HG03045 (cell line): ENCODE results near the gene PRDM11.

Experiments used
- ATAC-seq: cut with Tn5 transposase; IDR thresholded peaks from one replicate; pipeline ENCODE4 v1.9.1; 2021; ENCODE audit warnings: mild to moderate bottlenecking, moderate library complexity; ENCODE audit not compliant: unreplicated experiment

Gene PRDM11

DNA sequence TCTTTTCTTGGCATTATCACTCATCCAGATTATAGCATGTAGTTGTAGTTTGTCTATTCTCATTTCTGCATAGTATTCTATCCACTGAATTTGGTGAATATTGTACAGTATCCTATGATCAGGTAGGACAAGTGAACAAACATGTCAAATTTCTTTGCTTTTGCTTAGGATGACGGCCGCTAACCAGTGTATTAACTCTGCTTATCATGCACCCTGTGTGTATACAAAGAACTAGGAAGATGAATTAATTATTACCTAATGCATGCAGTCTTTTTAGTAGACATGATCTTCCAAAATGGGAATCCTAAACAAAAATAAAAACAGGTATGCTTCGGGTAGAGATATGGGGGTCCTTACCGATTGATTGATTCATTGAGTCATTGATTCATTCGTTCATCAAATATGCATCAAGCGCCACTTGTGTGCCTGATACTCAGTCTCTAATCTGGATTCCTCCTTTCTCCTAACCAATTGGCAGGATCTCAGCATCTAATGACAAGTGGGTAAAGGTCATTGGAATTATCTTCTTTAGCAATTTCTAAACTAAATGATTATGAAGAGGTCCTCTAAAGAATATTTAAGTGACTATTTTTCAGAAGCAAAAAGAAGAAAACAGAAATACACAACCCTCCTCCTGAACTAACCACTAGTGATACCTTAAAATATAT, 27.9 kb downstream of the PRDM11 start:
- no peak for ATAC-seq

GRCh38 chr11:45174963-45175362, 28.5 kb downstream of the PRDM11 start:
- ATAC-seq, result no peak

- no peak for ATAC-seq
Measured at GRCh38 chr11:45176996-45177395, 30.6 kb downstream of the PRDM11 start.

- no peak for ATAC-seq
Measured at GRCh38 chr11:45178223-45178622, 31.8 kb downstream of the PRDM11 start.

DNA sequence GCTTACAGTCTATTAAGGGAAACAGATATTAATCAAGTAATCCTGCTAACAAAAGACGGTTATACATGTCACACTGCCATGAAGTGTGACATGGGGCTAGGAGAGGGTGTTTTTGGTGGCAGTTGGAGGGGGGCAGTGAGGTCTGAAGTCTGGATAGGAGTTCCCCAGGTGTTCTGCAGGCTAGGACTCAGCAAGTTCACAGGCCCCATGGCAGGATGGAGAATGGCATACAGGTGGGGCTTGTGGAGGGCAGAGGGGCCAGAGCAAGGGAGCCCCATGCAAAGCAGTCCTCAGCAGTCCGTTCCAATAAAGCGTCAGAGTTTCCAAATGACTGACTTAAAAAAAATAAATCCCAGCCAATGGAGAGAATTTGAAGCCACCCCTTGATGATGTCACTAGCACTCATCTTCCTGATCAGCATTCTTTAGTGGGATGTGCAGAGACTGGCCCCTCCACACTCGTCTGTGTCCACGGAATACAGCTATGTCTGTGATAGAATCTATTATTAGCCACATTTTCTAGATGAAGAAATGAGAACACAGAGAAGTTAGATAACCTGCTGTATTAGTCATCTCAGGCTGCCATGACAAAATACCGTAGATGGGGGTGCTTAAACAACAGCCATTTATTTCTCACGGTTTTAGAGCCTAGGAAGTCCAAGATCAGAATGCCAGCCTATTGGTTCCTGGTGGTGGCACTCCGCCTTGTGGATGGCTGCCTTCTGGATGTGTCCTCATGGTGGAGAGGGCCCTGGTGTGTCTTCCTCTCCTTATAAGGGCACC, 32.6 kb downstream of the PRDM11 start:
- no peak for ATAC-seq

DNA sequence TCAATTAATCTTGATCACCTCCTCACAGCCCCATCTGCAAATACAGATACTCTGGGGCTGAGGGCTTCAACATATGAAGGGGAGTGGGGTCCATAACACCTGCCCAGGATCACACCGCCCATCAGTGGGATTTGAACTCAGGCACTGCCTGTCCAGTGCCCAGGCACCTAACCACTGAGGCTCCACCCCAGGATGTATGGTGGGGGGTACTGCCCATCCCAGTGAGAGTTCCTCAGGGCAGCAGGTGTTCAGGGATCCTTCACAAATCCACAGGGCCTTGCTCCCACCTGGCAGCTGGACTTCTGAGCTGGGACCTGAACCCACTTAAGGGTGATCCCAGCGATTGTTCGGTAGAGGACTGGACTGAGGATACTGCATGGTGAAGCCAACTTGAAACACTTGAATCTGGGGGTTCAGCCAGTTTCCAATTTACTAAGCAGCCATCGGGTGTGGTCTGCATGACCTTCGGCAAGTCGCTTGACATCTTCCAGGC, 33.3 kb downstream of the PRDM11 start:
- no peak for ATAC-seq

DNA sequence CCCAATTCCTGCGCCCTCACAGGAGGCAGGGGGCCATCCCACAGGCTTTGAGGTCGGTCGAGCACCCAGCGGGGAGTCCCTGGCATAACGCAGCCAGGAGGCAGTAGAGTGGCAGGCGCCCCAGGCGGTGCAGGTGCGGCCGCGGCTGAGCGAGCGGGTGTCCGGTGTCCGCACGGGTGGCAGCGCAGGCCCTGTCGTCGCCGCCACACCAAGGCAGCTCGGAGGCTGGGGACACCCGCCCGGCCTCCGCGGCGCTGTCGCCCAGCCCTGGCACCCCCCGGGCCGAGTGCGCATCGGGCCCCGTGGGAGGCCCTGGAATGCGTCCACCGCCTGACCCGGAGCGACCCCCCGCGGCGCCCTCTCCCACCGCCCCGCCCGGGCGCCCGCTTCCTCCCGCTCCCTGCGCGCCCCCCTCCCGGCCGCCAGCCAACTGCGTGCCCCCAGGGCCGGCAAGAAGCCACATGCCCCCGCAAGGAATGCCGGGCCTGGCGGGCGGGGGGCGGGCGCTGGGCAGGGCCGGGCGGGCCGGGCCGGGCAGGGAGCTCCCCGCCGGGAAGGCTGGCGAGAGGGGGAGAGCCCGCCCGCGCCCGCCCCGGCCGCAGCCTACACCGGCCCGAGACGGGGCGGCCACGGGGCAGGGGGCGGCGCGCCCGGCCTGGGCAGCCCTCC, 33.9 kb downstream of the PRDM11 start:
- no peak for ATAC-seq

- ATAC-seq, result no peak
Measured at GRCh38 chr11:45180848-45181192, 34.4 kb downstream of the PRDM11 start.

DNA sequence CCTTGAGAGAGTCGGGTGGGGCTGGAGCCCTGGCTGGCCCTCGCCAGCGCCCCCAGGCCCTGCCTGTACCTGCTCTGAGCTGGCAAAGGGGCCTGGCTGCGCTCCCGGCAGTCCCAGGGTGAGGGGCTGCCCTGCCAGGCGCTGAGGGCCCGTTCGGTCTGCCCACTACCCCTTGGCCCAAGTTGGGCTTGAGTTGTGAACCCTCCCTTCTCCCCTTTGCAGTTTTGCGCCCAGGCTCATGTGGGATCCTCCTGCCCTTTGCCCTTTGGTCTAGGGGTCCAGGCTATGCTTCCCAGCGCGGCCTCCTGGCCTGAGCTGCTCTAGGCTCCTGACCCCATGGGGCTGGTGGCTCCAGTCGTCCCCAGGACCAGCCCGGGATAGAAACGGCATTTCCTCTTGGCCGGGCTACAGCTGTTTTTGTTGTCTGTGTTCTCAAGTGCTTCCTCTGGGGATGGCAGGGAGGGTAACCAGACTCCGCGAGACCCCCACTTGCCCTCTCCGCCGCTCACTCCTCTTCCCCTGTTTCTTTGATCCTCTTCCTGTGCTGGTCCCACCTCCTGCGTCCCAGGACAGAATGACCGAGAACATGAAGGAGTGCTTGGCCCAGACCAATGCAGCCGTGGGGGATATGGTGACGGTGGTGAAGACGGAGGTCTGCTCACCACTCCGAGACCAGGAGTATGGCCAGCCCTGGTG, 34.9 kb downstream of the PRDM11 start:
- no peak for ATAC-seq

GRCh38 chr11:45181889-45182550, 35.6 kb downstream of the PRDM11 start:
- ATAC-seq, result no peak

- ATAC-seq, result no peak
Measured at GRCh38 chr11:45182902-45183301, 36.5 kb downstream of the PRDM11 start.

- ATAC-seq, result no peak
Measured at GRCh38 chr11:45184640-45185039, 38.2 kb downstream of the PRDM11 start.

GRCh38 chr11:45185228-45185729, 38.8 kb downstream of the PRDM11 start:
- no peak for ATAC-seq

DNA sequence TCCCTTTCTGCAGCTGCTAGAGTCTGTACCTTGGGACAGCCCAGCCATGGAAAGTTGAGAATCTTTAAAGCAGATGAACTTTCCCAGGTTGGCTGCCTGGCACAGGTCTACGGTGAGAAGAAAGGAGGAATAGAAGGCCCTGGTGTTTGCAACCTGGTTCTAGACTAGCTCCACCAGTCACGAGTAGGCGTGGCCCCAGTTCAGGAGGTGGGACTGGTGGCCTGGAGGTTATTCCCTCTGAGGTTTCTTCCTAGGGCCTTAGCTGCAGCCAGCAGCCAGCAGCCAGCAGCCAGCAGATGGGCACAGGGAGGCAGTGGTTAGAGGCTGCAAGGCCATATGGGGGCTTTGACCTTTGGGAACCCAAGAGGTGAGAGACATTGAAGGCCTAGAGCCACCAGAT, 40.9 kb downstream of the PRDM11 start:
- no peak for ATAC-seq

DNA sequence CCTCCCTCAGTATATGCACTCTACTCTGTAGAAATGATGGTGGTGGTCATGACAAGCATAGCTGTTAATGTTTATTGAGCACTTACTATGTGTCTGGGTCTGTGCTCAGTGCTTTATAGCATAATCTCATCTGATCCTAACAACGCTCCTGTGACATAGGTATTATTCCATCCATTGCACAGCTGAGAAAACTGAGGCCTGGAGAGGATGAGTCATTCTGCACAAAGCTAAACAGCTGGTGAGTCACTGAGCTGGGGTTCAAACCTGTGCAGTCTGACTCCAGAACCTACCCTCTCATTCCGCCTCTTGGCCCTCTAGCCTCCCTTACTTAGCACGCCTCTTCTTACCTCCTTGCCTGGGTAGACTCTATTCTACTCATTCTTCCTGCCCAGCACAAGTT, 41.7 kb downstream of the PRDM11 start:
- no peak for ATAC-seq

GRCh38 chr11:45189230-45189629, 42.8 kb downstream of the PRDM11 start:
- no peak for ATAC-seq

DNA sequence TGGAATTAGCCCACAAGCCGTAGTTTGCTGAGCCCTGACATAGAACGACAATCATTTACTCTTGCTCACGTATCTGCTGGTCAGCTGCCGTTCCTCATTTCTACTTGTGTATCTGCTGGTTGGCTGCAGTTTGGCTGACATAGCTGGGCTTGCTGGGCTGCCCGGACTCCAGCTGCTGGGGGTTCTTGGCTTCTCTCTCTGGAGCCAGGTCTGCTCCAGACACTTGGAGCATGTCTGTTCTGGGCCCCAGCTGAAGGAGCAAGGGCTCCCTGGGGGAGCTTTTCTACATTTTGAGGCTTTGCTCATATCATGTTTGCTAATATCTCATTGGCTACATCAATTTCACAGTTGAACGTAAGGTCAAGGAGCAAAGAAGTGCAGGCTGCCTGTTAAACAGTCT, 47.3 kb downstream of the PRDM11 start:
- no peak for ATAC-seq

DNA sequence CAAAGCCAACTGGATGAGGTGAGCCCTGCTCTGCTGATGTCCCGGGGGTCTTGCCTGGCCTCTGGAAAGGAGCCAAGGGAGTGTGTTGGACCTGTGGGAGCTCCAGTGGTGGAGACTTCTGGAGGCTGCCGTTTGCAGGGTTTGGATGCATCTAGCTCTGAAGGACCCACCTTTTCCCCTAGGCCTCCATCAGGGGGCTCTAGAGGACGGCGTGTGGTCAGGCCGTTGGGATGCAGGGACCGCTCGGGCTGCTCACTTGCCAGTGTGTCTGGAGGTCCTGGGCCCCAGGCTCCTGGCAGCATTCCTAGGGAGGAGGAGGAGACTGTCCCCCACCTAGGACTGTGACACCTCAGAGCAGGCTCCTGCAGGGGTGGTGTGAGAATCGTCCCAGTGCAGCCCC, 58.3 kb downstream of the PRDM11 start:
- no peak for ATAC-seq

- no peak for ATAC-seq
Measured at GRCh38 chr11:45205978-45206377, 59.5 kb downstream of the PRDM11 start.

GRCh38 chr11:45208135-45208534, 61.7 kb downstream of the PRDM11 start:
- no peak for ATAC-seq
